PC-9 (cell line): ENCODE data around the gene ERN1. TPM values are rescaled to one million over a fixed set of nuclear protein-coding genes. Genes with fewer than 3 reads are reported as not detected.

Experiments used
- BruUV-seq: library from RNA; stranded (reverse); fragments of 400-500 nt; replicated peaks from 2 replicates; lab custom pipeline; 2021; lab: Mats Ljungman, UMichigan
- CTCF ChIA-PET: fragments of 300-600 bp; sonication (Branson Sonifier 250); formaldehyde crosslinking; loops from one replicate; lab custom pipeline; 2022; ENCODE audit warnings: antibody characterized with exemption; lab: Charles Lee
- POLR2A ChIA-PET: fragments of 300-600 bp; sonication (Branson Sonifier 250); formaldehyde crosslinking; loops from one replicate; lab custom pipeline; 2022; ENCODE audit warnings: antibody characterized with exemption; ENCODE audit not compliant: unreplicated experiment; lab: Charles Lee
- DNase-seq, 2 experiments: peaks; one replicate each; pipeline versions ENCODE4 v3.0.0 to v3.0.0-alpha.2; 2015 to 2022; ENCODE audit warnings: mixed read lengths in 1 of 2
- H2AFZ ChIP-seq: fragments of 200-600 bp; sonication (generic); 2 replicates; pipeline ENCODE4 v1.8.1; 2017; ENCODE audit warnings: antibody characterized with exemption
- H3F3A ChIP-seq: fragments of 200-600 bp; sonication (generic); 2 replicates; pipeline ENCODE4 v1.8.1; 2017; ENCODE audit warnings: antibody characterized with exemption, mild to moderate bottlenecking, low read depth; ENCODE audit not compliant: insufficient read depth
- H3K27ac ChIP-seq: fragments of 200-600 bp; sonication (generic); 2 replicates; pipeline ENCODE4 v1.6.1; 2016; ENCODE audit warnings: mixed run types
- H3K27me3 ChIP-seq: fragments of 200-600 bp; sonication (generic); 2 replicates; pipeline ENCODE4 v1.6.1; 2016; ENCODE audit warnings: low read depth, mixed run types; ENCODE audit not compliant: insufficient read depth
- H3K36me3 ChIP-seq: fragments of 200-600 bp; sonication (generic); 2 replicates; pipeline ENCODE4 v1.6.1; 2016; ENCODE audit warnings: low read depth, mixed run types
- H3K4me1 ChIP-seq: fragments of 200-600 bp; sonication (generic); replicated peaks from 2 replicates; pipeline ENCODE4 v1.6.1; 2016; ENCODE audit warnings: mixed run types; ENCODE audit not compliant: insufficient read depth
- H3K4me2 ChIP-seq: fragments of 200-600 bp; sonication (generic); 2 replicates; pipeline ENCODE4 v1.6.1; 2017; ENCODE audit warnings: mixed run types
- H3K4me3 ChIP-seq: fragments of 200-600 bp; sonication (generic); 2 replicates; pipeline ENCODE4 v1.6.1; 2016; ENCODE audit warnings: mixed run types
- H3K79me2 ChIP-seq: fragments of 200-600 bp; sonication (generic); 2 replicates; pipeline ENCODE4 v1.6.1; 2017; ENCODE audit warnings: low read depth, mixed run types
- H3K9me2 ChIP-seq: fragments of 200-600 bp; sonication (generic); 2 replicates; pipeline ENCODE4 v1.8.1; 2017; ENCODE audit warnings: mild to moderate bottlenecking; ENCODE audit not compliant: insufficient read depth
- H3K9me3 ChIP-seq: fragments of 200-600 bp; sonication (generic); 2 replicates; pipeline ENCODE4 v1.8.1; 2016; ENCODE audit warnings: low read depth; ENCODE audit not compliant: insufficient read depth
- H4K20me1 ChIP-seq: fragments of 200-600 bp; sonication (generic); 2 replicates; pipeline ENCODE4 v1.8.1; 2017; ENCODE audit not compliant: insufficient read depth
- CTCF ChIP-seq: fragments of 200-600 bp; sonication (generic); conservative IDR thresholded peaks from 2 replicates; pipeline ENCODE4 v1.6.1; 2017; ENCODE audit warnings: mixed run types, antibody characterized with exemption, mild to moderate bottlenecking, moderate library complexity
- EZH2 ChIP-seq: fragments of 200-600 bp; sonication (generic); IDR thresholded peaks from 2 replicates; pipeline ENCODE4 v1.8.0; 2017; ENCODE audit warnings: antibody characterized with exemption, low read depth
- intact Hi-C: fragments of 100-400 bp; cut with micrococcal nuclease; formaldehyde crosslinking; loops from one replicate; pipeline ENCODE4 v1.10.0; 2022; ENCODE audit not compliant: unreplicated experiment
- total RNA-seq: library from RNA; stranded (reverse); gene quantifications from 2 replicates; pipeline ENCODE4 v1.2.3, GENCODE V29; 2021

Gene ERN1
- total RNA-seq, 1 experiment from 2014 or later, result 9.2 TPM

GRCh38 chr17:64083563-64084085 lies 46.3 kb downstream of the ERN1 start:
- no TSS peak for BruUV-seq
- no peaks in the 10 kb centered on the region for H4K20me1 ChIP-seq
- H3K4me1 ChIP-seq, result peaks cover 82% of the 10 kb centered on the region
- H3K4me2 ChIP-seq, result peak overlapping the region; percentile 77
- peaks cover 70% of the 10 kb centered on the region for H3F3A ChIP-seq
- H3K4me3 ChIP-seq, result peak overlapping the region; percentile 38; the same call in 1 of the 2 replicates
- H3K27ac ChIP-seq, result peak overlapping the region; percentile 99
- no peak for DNase-seq
- TF ChIP-seq CTCF, result no peak
- no peak for TF ChIP-seq EZH2
- no peak overlapping the region for H2AFZ ChIP-seq
- H3K9me2 ChIP-seq, result no peaks in the 10 kb centered on the region
- intact Hi-C loops, result loop anchor here (5.0 kb wide), 1 partner anchor 49 kb away; the partner anchor contains the start of gene ERN1
- 0 out of 2 replicates have a peak, but pooled peaks cover 10% of the 10 kb centered on the region for H3K36me3 ChIP-seq
- H3K27me3 ChIP-seq, result no peaks in the 10 kb centered on the region
- CTCF ChIA-PET, result interaction anchor here (0.7 kb wide), 1 partner anchor 108 kb away, joined by 4 read pairs; no protein-coding TSS in a partner anchor
- peaks cover 51% of the 10 kb centered on the region for H3K79me2 ChIP-seq
- POLR2A ChIA-PET, result no interaction called here
- no peaks in the 10 kb centered on the region for H3K9me3 ChIP-seq

- Histone ChIP-seq H4K20me1 (no peaks in the 10 kb centered on the region), H3K27me3 (no peaks in the 10 kb centered on the region), H3K36me3 (0 out of 2 replicates have a peak, but pooled peaks cover 10% of the 10 kb centered on the region), H3K4me2 (peak overlapping the region; percentile 77), H2AFZ (no peak overlapping the region), H3K27ac (peak overlapping the region; percentile 99), H3K79me2 (peaks cover 51% of the 10 kb centered on the region), H3F3A (peaks cover 64% of the 10 kb centered on the region), H3K9me2 (no peaks in the 10 kb centered on the region), H3K4me3 (peak overlapping the region; percentile 38), H3K4me1 (peaks cover 77% of the 10 kb centered on the region), H3K9me3 (no peaks in the 10 kb centered on the region)
- TF ChIP-seq EZH2 (no peak), CTCF (no peak)
- no peak for DNase-seq
- intact Hi-C loops, result loop anchor here (5.0 kb wide), 1 partner anchor 49 kb away; the partner anchor contains the start of gene ERN1
- BruUV-seq, result no TSS peak
- ChIA-PET CTCF (interaction anchor here (0.7 kb wide), 1 partner anchor 108 kb away, joined by 4 read pairs; no protein-coding TSS in a partner anchor), POLR2A (no interaction called here)
Observed at GRCh38 chr17:64083093-64083492, 46.9 kb downstream of the ERN1 start.

- 0 out of 2 replicates have a peak, but pooled peaks cover 10% of the 10 kb centered on the region for H3K36me3 ChIP-seq
- no peak overlapping the region; the same call in 1 of the 2 replicates for H2AFZ ChIP-seq
- CTCF ChIA-PET, result no interaction called here
- no peaks in the 10 kb centered on the region for H4K20me1 ChIP-seq
- no peak for TF ChIP-seq EZH2
- TF ChIP-seq CTCF, result peak; percentile 20; the same call in 1 of the 2 replicates
- no peaks in the 10 kb centered on the region for H3K27me3 ChIP-seq
- peaks cover 49% of the 10 kb centered on the region for H3K79me2 ChIP-seq
- intact Hi-C loops, result loop anchor here (5.0 kb wide), 1 partner anchor 50 kb away; the partner anchor contains the start of gene ERN1
- H3K27ac ChIP-seq, result peak overlapping the region; percentile 99
- H3K9me3 ChIP-seq, result no peaks in the 10 kb centered on the region
- peak overlapping the region; percentile 38 for H3K4me3 ChIP-seq
- H3K4me1 ChIP-seq, result peaks cover 77% of the 10 kb centered on the region
- peak overlapping the region; percentile 77 for H3K4me2 ChIP-seq
- peaks cover 56% of the 10 kb centered on the region for H3F3A ChIP-seq
- H3K9me2 ChIP-seq, result no peaks in the 10 kb centered on the region
- TSS peak; percentile 61 for BruUV-seq
- peak; percentile 33 to 99 for DNase-seq
- POLR2A ChIA-PET, result interaction anchor here (0.6 to 1.0 kb wide), 2 partner anchors 64 to 423 kb away, joined by 3 to 5 read pairs; no protein-coding TSS in a partner anchor
Observed at GRCh38 chr17:64081802-64082799, 47.8 kb downstream of the ERN1 start.
